NCI-H146 treated with DMSO at 0.1 percent for 48 hours (cell line): Measurements from ENCODE around the gene ANXA8.

Experiments used
- DNase-seq: peaks from one replicate; lab custom pipeline; 2025; ENCODE audit not compliant: unreplicated experiment; lab: John Stamatoyannopoulos, UW

ANXA8 gene

GRCh38 chr10:47449102-47449978 lies 34.6 kb downstream of the ANXA8 start:
- DNase-seq, result peak; percentile 41

GRCh38 chr10:47447705-47448104 lies 36.2 kb downstream of the ANXA8 start:
- no peak for DNase-seq

GRCh38 chr10:47447209-47447608 lies 36.7 kb downstream of the ANXA8 start:
- DNase-seq, result no peak

- no peak for DNase-seq
Observed at GRCh38 chr10:47445720-47446119, 38.2 kb downstream of the ANXA8 start.

GRCh38 chr10:47444047-47444446 lies 39.9 kb downstream of the ANXA8 start:
- DNase-seq, result no peak

- no peak for DNase-seq
Observed at GRCh38 chr10:47443145-47443544, 40.8 kb downstream of the ANXA8 start.

GRCh38 chr10:47442351-47442750 lies 41.6 kb downstream of the ANXA8 start:
- DNase-seq, result no peak

- no peak for DNase-seq
Observed at GRCh38 chr10:47441938-47442337, 42.0 kb downstream of the ANXA8 start.

- DNase-seq, result no peak
Observed at GRCh38 chr10:47440207-47440606, 43.7 kb downstream of the ANXA8 start.

GRCh38 chr10:47438857-47439474 lies 44.9 kb downstream of the ANXA8 start:
- peak; percentile 36 for DNase-seq

- no peak for DNase-seq
Observed at GRCh38 chr10:47435081-47435480, 48.8 kb downstream of the ANXA8 start.

- DNase-seq, result no peak
Observed at GRCh38 chr10:47425813-47426419, 58.0 kb downstream of the ANXA8 start.

- no peak for DNase-seq
Observed at GRCh38 chr10:47424231-47424630, 59.7 kb downstream of the ANXA8 start.

- DNase-seq, result no peak
Observed at GRCh38 chr10:47423476-47423875, 60.4 kb downstream of the ANXA8 start.

- no peak for DNase-seq
Observed at GRCh38 chr10:47421057-47421952, 62.6 kb downstream of the ANXA8 start.

- no peak for DNase-seq
Observed at GRCh38 chr10:47420305-47421056, 63.4 kb downstream of the ANXA8 start.

- no peak for DNase-seq
Observed at GRCh38 chr10:47419421-47419820, 64.5 kb downstream of the ANXA8 start.

- DNase-seq, result no peak
Observed at GRCh38 chr10:47418966-47419365, 64.9 kb downstream of the ANXA8 start.

- DNase-seq, result no peak
Observed at GRCh38 chr10:47418321-47418720, 65.6 kb downstream of the ANXA8 start.
